Liver (tissue), 3 donors: ENCODE data around the gene MBNL2.

Experiments
- EGR1 ChIP-seq, 2 donors: IDR thresholded peaks; 2 replicates each; pipeline ENCODE4 v1.6.1; 2016 to 2018; ENCODE audit warnings: antibody characterized with exemption in 2 of 2, low read depth in 2 of 2
- HNF4A ChIP-seq, 2 donors: conservative IDR thresholded peaks; 2 replicates each; pipeline ENCODE4 v1.6.1; 2016; ENCODE audit warnings: antibody characterized with exemption in 2 of 2, mild to moderate bottlenecking in 2 of 2
- JUND ChIP-seq, 2 donors: IDR thresholded peaks; 2 replicates each; pipeline ENCODE4 v1.6.1; 2016; ENCODE audit warnings: antibody characterized with exemption in 2 of 2
- RAD21 ChIP-seq, 2 donors: IDR thresholded peaks; 2 replicates each; pipeline ENCODE4 v1.6.1; 2016; ENCODE audit warnings: antibody characterized with exemption in 2 of 2, mild to moderate bottlenecking in 2 of 2
- SP1 ChIP-seq: IDR thresholded peaks from 2 replicates; pipeline ENCODE4 v1.6.1; 2018; ENCODE audit warnings: antibody characterized with exemption, mild to moderate bottlenecking
- TAF1 ChIP-seq: conservative IDR thresholded peaks from 2 replicates; pipeline ENCODE4 v1.6.1; 2016; ENCODE audit warnings: antibody characterized with exemption, mild to moderate bottlenecking
- YY1 ChIP-seq: IDR thresholded peaks from 2 replicates; pipeline ENCODE4 v1.6.1; 2016; ENCODE audit warnings: antibody characterized with exemption, mild to moderate bottlenecking
- TF ChIP-seq, protein P1 (sequence below): fragments of 150-350 bp; IDR thresholded peaks from 2 replicates; pipeline ENCODE4 v1.5.1; 2017; ENCODE audit warnings: improper control_type of control experiment, low read depth, low read length; ENCODE audit not compliant: missing input control
- TF ChIP-seq, protein P2 (sequence below): IDR thresholded peaks from 2 replicates; pipeline ENCODE4 v1.6.1; 2016; ENCODE audit warnings: antibody characterized with exemption, mild to moderate bottlenecking
- TF ChIP-seq, protein P3 (sequence below): IDR thresholded peaks from 2 replicates; pipeline ENCODE4 v1.6.1; 2016; ENCODE audit warnings: antibody characterized with exemption
- donor health status: healthy.
- donor health status: healthy.

DNA sequence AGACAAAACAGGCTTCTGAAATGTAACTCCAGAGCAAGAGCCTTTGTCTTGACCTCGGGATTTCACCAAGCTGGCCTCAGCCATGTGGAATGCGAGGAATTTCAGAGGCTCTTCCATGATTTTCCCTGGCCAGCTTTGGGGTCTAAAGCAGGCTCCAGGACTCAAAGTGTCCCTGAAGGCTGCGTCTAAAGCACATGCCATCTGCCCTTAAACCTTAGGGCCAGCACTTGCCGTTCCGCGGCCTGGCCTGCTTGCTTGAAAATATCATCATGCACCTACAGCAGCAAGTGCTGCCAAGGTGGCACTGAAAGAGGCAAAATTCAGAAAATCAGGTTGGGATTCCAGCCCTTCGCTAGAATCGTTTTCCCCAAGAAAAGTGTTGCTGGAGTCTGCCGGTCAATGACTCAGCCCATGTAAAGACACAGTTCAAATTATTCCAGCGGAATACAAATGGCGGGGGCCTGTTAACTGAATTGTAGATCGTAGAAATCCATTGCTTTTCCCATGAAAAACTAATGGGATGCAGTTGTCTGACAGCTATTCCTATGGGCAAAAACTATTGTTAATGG, 106.2 kb downstream of the MBNL2 start:
- no peak for TF ChIP-seq EGR1 (IDR thresholded peaks at IDR 0.05; ENCODE audit: low read depth in 2 of 2)
- no peak for TF ChIP-seq JUND (IDR thresholded peaks at IDR 0.05)
- TF ChIP-seq, protein P1, sequence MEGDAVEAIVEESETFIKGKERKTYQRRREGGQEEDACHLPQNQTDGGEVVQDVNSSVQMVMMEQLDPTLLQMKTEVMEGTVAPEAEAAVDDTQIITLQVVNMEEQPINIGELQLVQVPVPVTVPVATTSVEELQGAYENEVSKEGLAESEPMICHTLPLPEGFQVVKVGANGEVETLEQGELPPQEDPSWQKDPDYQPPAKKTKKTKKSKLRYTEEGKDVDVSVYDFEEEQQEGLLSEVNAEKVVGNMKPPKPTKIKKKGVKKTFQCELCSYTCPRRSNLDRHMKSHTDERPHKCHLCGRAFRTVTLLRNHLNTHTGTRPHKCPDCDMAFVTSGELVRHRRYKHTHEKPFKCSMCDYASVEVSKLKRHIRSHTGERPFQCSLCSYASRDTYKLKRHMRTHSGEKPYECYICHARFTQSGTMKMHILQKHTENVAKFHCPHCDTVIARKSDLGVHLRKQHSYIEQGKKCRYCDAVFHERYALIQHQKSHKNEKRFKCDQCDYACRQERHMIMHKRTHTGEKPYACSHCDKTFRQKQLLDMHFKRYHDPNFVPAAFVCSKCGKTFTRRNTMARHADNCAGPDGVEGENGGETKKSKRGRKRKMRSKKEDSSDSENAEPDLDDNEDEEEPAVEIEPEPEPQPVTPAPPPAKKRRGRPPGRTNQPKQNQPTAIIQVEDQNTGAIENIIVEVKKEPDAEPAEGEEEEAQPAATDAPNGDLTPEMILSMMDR, result no peak
- TF ChIP-seq RAD21 (IDR thresholded peaks at IDR 0.05), result no peak
- no peak for TF ChIP-seq HNF4A (conservative IDR thresholded peaks at IDR 0.05)
- TF ChIP-seq TAF1, result no peak
- no peak for TF ChIP-seq YY1
- TF ChIP-seq, protein P2, sequence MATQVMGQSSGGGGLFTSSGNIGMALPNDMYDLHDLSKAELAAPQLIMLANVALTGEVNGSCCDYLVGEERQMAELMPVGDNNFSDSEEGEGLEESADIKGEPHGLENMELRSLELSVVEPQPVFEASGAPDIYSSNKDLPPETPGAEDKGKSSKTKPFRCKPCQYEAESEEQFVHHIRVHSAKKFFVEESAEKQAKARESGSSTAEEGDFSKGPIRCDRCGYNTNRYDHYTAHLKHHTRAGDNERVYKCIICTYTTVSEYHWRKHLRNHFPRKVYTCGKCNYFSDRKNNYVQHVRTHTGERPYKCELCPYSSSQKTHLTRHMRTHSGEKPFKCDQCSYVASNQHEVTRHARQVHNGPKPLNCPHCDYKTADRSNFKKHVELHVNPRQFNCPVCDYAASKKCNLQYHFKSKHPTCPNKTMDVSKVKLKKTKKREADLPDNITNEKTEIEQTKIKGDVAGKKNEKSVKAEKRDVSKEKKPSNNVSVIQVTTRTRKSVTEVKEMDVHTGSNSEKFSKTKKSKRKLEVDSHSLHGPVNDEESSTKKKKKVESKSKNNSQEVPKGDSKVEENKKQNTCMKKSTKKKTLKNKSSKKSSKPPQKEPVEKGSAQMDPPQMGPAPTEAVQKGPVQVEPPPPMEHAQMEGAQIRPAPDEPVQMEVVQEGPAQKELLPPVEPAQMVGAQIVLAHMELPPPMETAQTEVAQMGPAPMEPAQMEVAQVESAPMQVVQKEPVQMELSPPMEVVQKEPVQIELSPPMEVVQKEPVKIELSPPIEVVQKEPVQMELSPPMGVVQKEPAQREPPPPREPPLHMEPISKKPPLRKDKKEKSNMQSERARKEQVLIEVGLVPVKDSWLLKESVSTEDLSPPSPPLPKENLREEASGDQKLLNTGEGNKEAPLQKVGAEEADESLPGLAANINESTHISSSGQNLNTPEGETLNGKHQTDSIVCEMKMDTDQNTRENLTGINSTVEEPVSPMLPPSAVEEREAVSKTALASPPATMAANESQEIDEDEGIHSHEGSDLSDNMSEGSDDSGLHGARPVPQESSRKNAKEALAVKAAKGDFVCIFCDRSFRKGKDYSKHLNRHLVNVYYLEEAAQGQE, result no peak
- TF ChIP-seq, protein P3, sequence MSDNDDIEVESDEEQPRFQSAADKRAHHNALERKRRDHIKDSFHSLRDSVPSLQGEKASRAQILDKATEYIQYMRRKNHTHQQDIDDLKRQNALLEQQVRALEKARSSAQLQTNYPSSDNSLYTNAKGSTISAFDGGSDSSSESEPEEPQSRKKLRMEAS, result no peak
- TF ChIP-seq SP1, result no peak
